HepG2 (cell line): ENCODE measurements around the gene MYOM1. TPM values are rescaled to one million over a fixed set of nuclear protein-coding genes. Genes with fewer than 3 reads are reported as not detected.

ENCODE experiments used
- ATAC-seq: fragments of 200-7000 bp; cut with Tn5 transposase; 3 replicates; pipeline ENCODE4 v1.9.1; 2020; ENCODE audit warnings: mild to moderate bottlenecking, moderate library complexity
- BruUV-seq: library from RNA; stranded (reverse); fragments of 400-500 nt; replicated peaks from 2 replicates; lab custom pipeline; 2021; lab: Mats Ljungman, UMichigan
- CTCF ChIA-PET: fragments of 300-600 bp; formaldehyde crosslinking; extraction: SDS; loops from one replicate; lab custom pipeline; 2021; ENCODE audit warnings: low total read pairs, inconsistent platforms, low intra/inter-chr PET ratio; lab: Yijun Ruan, JAX
- POLR2A ChIA-PET: fragments of 350-600 bp; sonication (Branson Sonifier 250); formaldehyde crosslinking; loops from one replicate; lab custom pipeline; 2020; ENCODE audit warnings: antibody characterized with exemption, inconsistent platforms; lab: Yijun Ruan, JAX
- DNase-seq: peaks from one replicate; pipeline ENCODE4 v3.0.0-alpha.2; 2015; ENCODE audit warnings: low spot score
- FAIRE-seq: peaks from 3 replicates; lab custom pipeline; 2011; peaks lifted over from hg19 to GRCh38; lab: Jason Lieb, UNC
- H2AFZ ChIP-seq: one replicate; pipeline ENCODE4 v1.6.1; 2011; ENCODE audit warnings: low read length, inconsistent platforms
- H3K27ac ChIP-seq: fragments of 300-600 bp; 3 replicates; pipeline ENCODE4 v1.8.0; 2011; ENCODE audit warnings: mixed run types, mild to moderate bottlenecking, mixed read lengths, low read length, inconsistent platforms; ENCODE audit not compliant: insufficient read depth; ENCODE audit errors: extremely low read length
- H3K27me3 ChIP-seq, 2 experiments: fragments of 200-600 bp in 1 of 2; 2 replicates in 1 of 2; 3 replicates in 1 of 2; pipeline versions ENCODE4 v1.6.0 to v1.8.0; 2011; ENCODE audit warnings: low read length in 2 of 2, mild to moderate bottlenecking in 2 of 2, moderate library complexity in 2 of 2, inconsistent platforms in 1 of 2; ENCODE audit not compliant: insufficient read depth in 2 of 2, control insufficient read depth in 1 of 2
- H3K36me3 ChIP-seq, 2 experiments: fragments of 200-600 bp in 1 of 2; replicated peaks in 1 of 2; 2 replicates in 1 of 2; 3 replicates in 1 of 2; pipeline versions ENCODE4 v1.5.1 to v1.8.0; 2011; ENCODE audit warnings: low read length in 2 of 2, inconsistent platforms in 1 of 2; ENCODE audit not compliant: insufficient read depth in 2 of 2, control insufficient read depth in 1 of 2
- H3K4me1 ChIP-seq: 2 replicates; pipeline ENCODE4 v1.5.1; 2012; ENCODE audit warnings: low read length, inconsistent platforms; ENCODE audit not compliant: insufficient read depth
- H3K4me2 ChIP-seq: 2 replicates; pipeline ENCODE4 v1.6.0; 2011; ENCODE audit warnings: low read depth, low read length, inconsistent platforms
- H3K4me3 ChIP-seq, 3 experiments: fragments of 200-600 bp in 1 of 3; sonication (generic), shearing (Covaris generic) in 1 of 3; replicated peaks in 1 of 3; 2 replicates each; pipeline ENCODE4 v1.5.1; 2011 to 2016; ENCODE audit warnings: low read length in 3 of 3, inconsistent platforms in 2 of 3, low read depth in 2 of 3, mild to moderate bottlenecking in 2 of 3, control low read depth in 1 of 3, mixed read lengths in 1 of 3; ENCODE audit not compliant: insufficient read depth in 1 of 3
- H3K79me2 ChIP-seq: one replicate; pipeline ENCODE4 v1.6.1; 2011; ENCODE audit warnings: low read length, inconsistent platforms; ENCODE audit not compliant: insufficient read depth
- H3K9ac ChIP-seq: 2 replicates; pipeline ENCODE4 v1.6.0; 2011; ENCODE audit warnings: mild to moderate bottlenecking, low read depth, low read length, inconsistent platforms; ENCODE audit not compliant: insufficient read depth
- H3K9me3 ChIP-seq: 2 replicates; pipeline ENCODE4 v1.5.1; 2012; ENCODE audit warnings: mild to moderate bottlenecking, low read length
- H4K20me1 ChIP-seq: 2 replicates; pipeline ENCODE4 v1.6.0; 2011; ENCODE audit warnings: inconsistent platforms, mild to moderate bottlenecking, low read length, moderate library complexity; ENCODE audit not compliant: insufficient read depth
- BCL6 ChIP-seq: IDR thresholded peaks from 2 replicates; pipeline ENCODE4 v1.6.1; 2016; ENCODE audit warnings: missing genetic modification reagents, missing compliant biosample characterization
- EHMT2 ChIP-seq: fragments of 200-600 bp; sonication (generic); IDR thresholded peaks from 2 replicates; pipeline ENCODE4 v1.7.0; 2017; ENCODE audit warnings: antibody characterized with exemption, low read depth, low read length, borderline replicate concordance
- HDAC6 ChIP-seq: fragments of 200-600 bp; sonication (generic); IDR thresholded peaks from 2 replicates; pipeline ENCODE4 v1.7.0; 2017; ENCODE audit warnings: mild to moderate bottlenecking, antibody characterized with exemption, low read length, low read depth
- HES4 ChIP-seq: sonication (generic); formaldehyde crosslinking; IDR thresholded peaks from 2 replicates; pipeline ENCODE4 v1.9.0; 2021; ENCODE audit warnings: mild to moderate bottlenecking, missing genetic modification reagents, borderline replicate concordance
- HNRNPK ChIP-seq: fragments of 200-400 bp; formaldehyde crosslinking; IDR thresholded peaks from 2 replicates; pipeline ENCODE4 v1.6.1; 2018; ENCODE audit warnings: low read length, low read depth, moderate library complexity, mild to moderate bottlenecking; ENCODE audit not compliant: poor library complexity, severe bottlenecking
- MAFK ChIP-seq, 2 experiments: IDR thresholded peaks in 1 of 2; conservative IDR thresholded peaks in 1 of 2; 2 replicates each; pipeline ENCODE4 v1.6.1; 2011; ENCODE audit warnings: improper control_type of control experiment in 2 of 2, low read length in 2 of 2
- MED1 ChIP-seq: sonication (generic); formaldehyde crosslinking; IDR thresholded peaks from 2 replicates; pipeline ENCODE4 v1.4.0; 2020; ENCODE audit warnings: missing genetic modification reagents
- NR2C2 ChIP-seq: sonication (generic); formaldehyde crosslinking; IDR thresholded peaks from 2 replicates; pipeline ENCODE4 v1.4.0; 2020; ENCODE audit warnings: missing genetic modification reagents, mild to moderate bottlenecking, moderate library complexity, borderline replicate concordance
- SAFB2 ChIP-seq: sonication (generic); formaldehyde crosslinking; IDR thresholded peaks from 2 replicates; pipeline ENCODE4 v1.5.1; 2020; ENCODE audit warnings: missing genetic modification reagents, low read depth, mild to moderate bottlenecking, borderline replicate concordance
- SP4 ChIP-seq: sonication (generic); formaldehyde crosslinking; IDR thresholded peaks from 2 replicates; pipeline ENCODE4 v1.8.1; 2023; ENCODE audit warnings: mild to moderate bottlenecking, missing genetic modification reagents
- TARDBP ChIP-seq: sonication (generic); formaldehyde crosslinking; IDR thresholded peaks from 2 replicates; pipeline ENCODE4 v1.8.0; 2022; ENCODE audit warnings: mild to moderate bottlenecking, missing genetic modification reagents
- TSC22D2 ChIP-seq: sonication (generic); formaldehyde crosslinking; IDR thresholded peaks from 2 replicates; pipeline ENCODE4 v1.5.1; 2020; ENCODE audit warnings: missing genetic modification reagents, mild to moderate bottlenecking, borderline replicate concordance
- ZBTB7B ChIP-seq: sonication (generic); formaldehyde crosslinking; IDR thresholded peaks from 2 replicates; pipeline ENCODE4 v1.4.0; 2020; ENCODE audit warnings: missing genetic modification reagents
- ZFP1 ChIP-seq: IDR thresholded peaks from 2 replicates; pipeline ENCODE4 v1.6.1; 2016
- ZFX ChIP-seq: sonication (generic); formaldehyde crosslinking; IDR thresholded peaks from 2 replicates; pipeline ENCODE4 v1.4.0; 2020; ENCODE audit warnings: mild to moderate bottlenecking, low read depth, missing genetic modification reagents, moderate library complexity
- ZKSCAN1 ChIP-seq: fragments of 150-350 bp; IDR thresholded peaks from 2 replicates; pipeline ENCODE4 v1.6.1; 2014; ENCODE audit warnings: low read length
- ZNF30 ChIP-seq: sonication (generic); formaldehyde crosslinking; IDR thresholded peaks from 2 replicates; pipeline ENCODE4 v1.5.0; 2020; ENCODE audit warnings: mild to moderate bottlenecking, missing genetic modification reagents
- ZNF382 ChIP-seq: sonication (generic); formaldehyde crosslinking; IDR thresholded peaks from 2 replicates; pipeline ENCODE4 v1.5.0; 2020; ENCODE audit warnings: missing genetic modification reagents, mild to moderate bottlenecking, borderline replicate concordance
- ZNF564 ChIP-seq: sonication (generic); formaldehyde crosslinking; IDR thresholded peaks from 2 replicates; pipeline ENCODE4 v1.8.1; 2023; ENCODE audit warnings: mild to moderate bottlenecking, missing genetic modification reagents
- ZNF670 ChIP-seq: sonication (generic); formaldehyde crosslinking; IDR thresholded peaks from 2 replicates; pipeline ENCODE4 v1.8.0; 2022; ENCODE audit warnings: mild to moderate bottlenecking, missing genetic modification reagents, borderline replicate concordance
- WGBS: methylation state at CpG from one replicate; pipeline ENCODE4 v1.1.6; 2017; ENCODE audit warnings: low lambda C conversion rate; 5-methylcytosine and 5-hydroxymethylcytosine counted together
- in situ Hi-C: cut with HindIII; loops from 2 replicates; pipeline ENCODE4 v1.10.0; 2017; ENCODE audit warnings: low pct_unique_long_range_greater_than_20kb; ENCODE audit not compliant: extremely low pct_ligation_motif_present
- intact Hi-C: fragments of 100-400 bp; cut with micrococcal nuclease; formaldehyde crosslinking; loops from one replicate; pipeline ENCODE4 v1.10.0; 2022; ENCODE audit not compliant: unreplicated experiment
- polyA plus RNA-seq, 8 experiments: library from polyadenylated mRNA; depleted of rRNA in 3 of 8; stranded (reverse) in 7 of 8; unstranded in 1 of 8; fragments of >200 nt; fragmentation: Illumina TruSeq in 4 of 8; extraction: Trizol in 4 of 8; gene quantifications; 2 replicates each; pipeline versions ENCODE4 v1.2.1 to v1.2.3, GENCODE V29; 2011 to 2016; ENCODE audit warnings: low read depth in 4 of 8, missing spikeins in 1 of 8, mixed read lengths in 1 of 8; ENCODE audit not compliant: insufficient read depth in 1 of 8
- total RNA-seq, 5 experiments: library from RNA; depleted of rRNA; stranded (reverse); fragments of >200 nt; fragmentation: Illumina TruSeq; extraction: Trizol; gene quantifications; 2 replicates each; pipeline ENCODE4 v1.2.3, GENCODE V29; 2016; ENCODE audit warnings: low read depth in 1 of 5
- TF ChIP-seq, protein P1 (sequence below): sonication (generic); formaldehyde crosslinking; IDR thresholded peaks from 2 replicates; pipeline ENCODE4 v1.4.0; 2020; ENCODE audit warnings: missing genetic modification reagents
- TF ChIP-seq, protein P2 (sequence below): fragments of 450-650 bp; IDR thresholded peaks from 2 replicates; pipeline ENCODE4 v1.6.1; 2017

Gene MYOM1
- total and polyA plus RNA-seq, 2 of the 13 experiments (the other 11 are each of a cell fraction or from before 2014, with no cell fraction given): 0.46 to 0.98 TPM

DNA sequence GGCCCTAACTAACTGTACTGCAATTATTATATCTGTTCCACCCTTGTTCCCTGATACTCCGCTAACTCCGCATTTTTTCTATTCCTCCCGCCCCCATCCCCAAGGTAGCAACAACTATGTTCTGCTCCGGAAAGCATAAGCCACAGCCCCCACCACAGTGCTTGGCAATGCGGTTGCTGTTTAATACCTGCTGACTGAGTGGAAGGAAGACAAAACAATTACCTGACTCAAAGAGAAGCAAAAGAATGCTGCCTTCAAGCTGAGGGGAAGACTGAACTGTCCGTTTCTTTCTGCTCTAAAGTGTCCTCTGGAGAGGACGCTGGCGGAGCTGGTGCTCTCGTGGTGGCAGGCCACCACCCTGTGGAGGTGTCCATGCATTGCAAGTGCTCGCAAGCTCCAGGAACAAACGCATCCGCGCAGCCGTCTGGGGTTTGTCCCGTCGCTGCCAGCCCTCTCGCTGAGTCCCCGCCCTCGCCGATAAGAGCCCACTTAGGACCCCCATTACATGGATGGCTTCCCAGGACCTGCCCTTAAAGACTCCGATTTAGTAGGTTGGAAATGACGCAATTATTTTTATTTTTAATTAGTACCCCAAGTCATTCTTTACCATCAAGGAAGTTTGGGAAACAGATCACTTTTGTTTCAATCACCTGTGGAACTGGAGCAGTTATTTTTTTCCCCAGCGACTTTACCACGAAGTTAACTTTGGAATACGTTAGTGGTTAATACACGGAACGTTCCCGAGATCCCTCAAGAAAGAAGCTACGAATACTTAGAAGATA, 26.3 kb upstream of the MYOM1 start:
- peaks cover 55% of the 10 kb centered on the region for H3K79me2 ChIP-seq
- 2% methylated on average over 27 of the region's 29 CpGs for WGBS
- in situ Hi-C loops (loop anchor here (5.0 kb wide), 2 partner anchors 94 to 314 kb away; no protein-coding TSS in a partner anchor), intact Hi-C loops (loop anchor here (1.0 to 5.0 kb wide), 7 partner anchors 17 to 313 kb away; partner anchors contain the start of genes LPIN2 and MYL12B)
- H3K4me2 ChIP-seq: peak overlapping the region; percentile 96
- no peaks in the 10 kb centered on the region; a peak in 2 of 5 replicates for H3K27me3 ChIP-seq
- BruUV-seq: no TSS peak
- CTCF ChIA-PET: interaction anchor here (1.2 to 2.5 kb wide), 4 partner anchors 59 to 314 kb away, joined by 5 to 16 read pairs (median 11); no protein-coding TSS in a partner anchor
- peak overlapping the region; percentile 94 for H3K9ac ChIP-seq
- DNase-seq (peak; percentile 81), ATAC-seq (peak; percentile 80), FAIRE-seq (peak; percentile 95)
- peak overlapping the region; percentile 93 for H3K27ac ChIP-seq
- POLR2A ChIA-PET: interaction anchor here (0.6 to 5.4 kb wide), 28 partner anchors 10 to 419 kb away, joined by 3 to 54 read pairs (median 7); partner anchors contain the start of genes LPIN2, MYL12B and MYOM1
- no peaks in the 10 kb centered on the region; a peak in 1 of 5 replicates for H3K36me3 ChIP-seq
- H2AFZ ChIP-seq: no peak overlapping the region
- peaks cover 10% of the 10 kb centered on the region; the same call in 1 of the 2 replicates for H4K20me1 ChIP-seq
- peaks cover 45% of the 10 kb centered on the region for H3K4me1 ChIP-seq
- H3K9me3 ChIP-seq: peaks cover 11% of the 10 kb centered on the region
- H3K4me3 ChIP-seq: peak overlapping the region; percentile 66 to 93 (median 92)
- no peak for TF ChIP-seq HES4 (CRISPR knock-in tag)
- TF ChIP-seq, protein P1, sequence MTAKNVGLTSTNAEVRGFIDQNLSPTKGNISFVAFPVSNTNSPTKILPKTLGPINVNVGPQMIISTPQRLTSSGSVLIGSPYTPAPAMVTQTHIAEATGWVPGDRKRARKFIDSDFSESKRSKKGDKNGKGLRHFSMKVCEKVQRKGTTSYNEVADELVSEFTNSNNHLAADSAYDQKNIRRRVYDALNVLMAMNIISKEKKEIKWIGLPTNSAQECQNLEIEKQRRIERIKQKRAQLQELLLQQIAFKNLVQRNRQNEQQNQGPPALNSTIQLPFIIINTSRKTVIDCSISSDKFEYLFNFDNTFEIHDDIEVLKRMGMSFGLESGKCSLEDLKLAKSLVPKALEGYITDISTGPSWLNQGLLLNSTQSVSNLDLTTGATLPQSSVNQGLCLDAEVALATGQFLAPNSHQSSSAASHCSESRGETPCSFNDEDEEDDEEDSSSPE (CRISPR knock-in tag): no peak
- no peak for TF ChIP-seq SAFB2
- no peak for TF ChIP-seq ZFP1 (CRISPR knock-in tag)
- TF ChIP-seq MAFK (conservative IDR thresholded peaks at IDR 0.05 in 1 of 2, IDR thresholded peaks at IDR 0.05 in 1 of 2; ENCODE audit: low read length in 2 of 2): no peak
- TF ChIP-seq TARDBP: peak; percentile 52; the same call in 1 of the 2 replicates
- no peak for TF ChIP-seq ZNF564
- TF ChIP-seq ZFX (CRISPR knock-in tag): peak; percentile 46; the same call in 1 of the 2 replicates
- TF ChIP-seq TSC22D2: 0 out of 2 replicates have a peak, but pooled peaks have one; percentile 29
- no peak for TF ChIP-seq HDAC6
- TF ChIP-seq, protein P2, sequence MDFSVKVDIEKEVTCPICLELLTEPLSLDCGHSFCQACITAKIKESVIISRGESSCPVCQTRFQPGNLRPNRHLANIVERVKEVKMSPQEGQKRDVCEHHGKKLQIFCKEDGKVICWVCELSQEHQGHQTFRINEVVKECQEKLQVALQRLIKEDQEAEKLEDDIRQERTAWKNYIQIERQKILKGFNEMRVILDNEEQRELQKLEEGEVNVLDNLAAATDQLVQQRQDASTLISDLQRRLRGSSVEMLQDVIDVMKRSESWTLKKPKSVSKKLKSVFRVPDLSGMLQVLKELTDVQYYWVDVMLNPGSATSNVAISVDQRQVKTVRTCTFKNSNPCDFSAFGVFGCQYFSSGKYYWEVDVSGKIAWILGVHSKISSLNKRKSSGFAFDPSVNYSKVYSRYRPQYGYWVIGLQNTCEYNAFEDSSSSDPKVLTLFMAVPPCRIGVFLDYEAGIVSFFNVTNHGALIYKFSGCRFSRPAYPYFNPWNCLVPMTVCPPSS: no peak
- TF ChIP-seq ZNF30 (CRISPR knock-in tag): no peak
- TF ChIP-seq EHMT2: no peak
- no peak for TF ChIP-seq ZNF670 (CRISPR knock-in tag)
- no peak for TF ChIP-seq HNRNPK
- TF ChIP-seq BCL6 (CRISPR knock-in tag): peak; percentile 73
- no peak for TF ChIP-seq ZKSCAN1
- peak; percentile 45; the same call in 1 of the 2 replicates for TF ChIP-seq SP4 (CRISPR knock-in tag)
- TF ChIP-seq ZBTB7B (CRISPR knock-in tag): peak; percentile 94
- peak; percentile 81 for TF ChIP-seq MED1 (CRISPR knock-in tag)
- TF ChIP-seq ZNF382: no peak
- TF ChIP-seq NR2C2 (CRISPR knock-in tag): 0 out of 2 replicates have a peak, but pooled peaks have one; percentile 28
